GM19351 (cell line): ENCODE measurements around the gene LAMC3.
"Not testable (repeated sequence)": the region's sequence is repeated elsewhere in the genome, so short reads cannot be mapped to it uniquely, and the experiment has no call there.

Experiments used
- ATAC-seq: cut with Tn5 transposase; IDR thresholded peaks from one replicate; pipeline ENCODE4 v1.9.1; 2021; ENCODE audit warnings: mild to moderate bottlenecking, moderate library complexity; ENCODE audit not compliant: unreplicated experiment

LAMC3 gene

DNA sequence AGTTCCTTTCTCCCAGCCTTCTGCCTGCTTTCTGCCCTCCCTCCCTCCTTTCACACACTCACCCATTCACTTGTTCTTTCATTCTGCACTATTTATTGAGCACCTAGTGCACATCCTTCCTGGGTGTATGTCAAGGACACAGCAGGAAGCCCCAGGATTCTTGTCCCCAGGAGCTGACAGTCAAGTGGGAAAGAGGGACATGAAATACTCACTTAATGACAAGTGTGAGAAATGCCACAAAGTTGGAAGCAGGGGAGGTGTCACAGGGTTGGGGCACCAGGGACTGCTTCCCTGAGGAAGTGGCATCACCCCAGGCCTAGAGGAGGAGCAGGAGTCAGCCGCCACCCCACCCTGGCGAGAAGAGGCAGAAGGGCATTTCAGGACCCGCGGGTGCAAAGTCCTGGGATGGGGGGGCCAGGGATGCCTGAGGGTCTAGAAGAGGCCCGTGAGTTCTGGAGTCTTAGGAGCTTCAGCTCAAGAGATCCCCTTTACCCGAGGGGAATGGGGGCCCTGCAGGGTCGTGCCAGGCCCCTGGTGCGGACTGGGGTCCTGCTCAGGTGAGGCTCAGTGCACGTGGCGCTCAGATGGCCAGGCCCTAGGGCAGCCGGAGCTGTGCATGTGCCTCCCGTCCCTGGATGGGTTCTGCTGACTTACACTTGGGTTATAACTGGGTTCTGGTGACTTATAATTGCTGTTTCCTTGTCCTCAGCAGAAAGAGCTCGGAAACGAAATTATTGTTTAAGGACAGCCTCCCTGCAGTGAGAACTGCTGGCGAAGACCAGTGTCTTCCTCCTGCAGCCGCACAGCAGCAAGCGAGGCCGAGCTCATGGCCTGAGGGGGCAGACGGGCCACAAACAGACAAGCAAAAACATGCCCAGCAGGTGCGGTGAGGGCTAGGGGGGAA lies 16.9 kb upstream of the LAMC3 start:
- no peak for ATAC-seq

GRCh38 chr9:130992682-130993032 lies 16.3 kb upstream of the LAMC3 start:
- ATAC-seq: no peak

- ATAC-seq: no peak
Observed at GRCh38 chr9:130993303-130994030, 15.5 kb upstream of the LAMC3 start.

GRCh38 chr9:130994135-130995085 lies 14.6 kb upstream of the LAMC3 start:
- no peak for ATAC-seq

DNA sequence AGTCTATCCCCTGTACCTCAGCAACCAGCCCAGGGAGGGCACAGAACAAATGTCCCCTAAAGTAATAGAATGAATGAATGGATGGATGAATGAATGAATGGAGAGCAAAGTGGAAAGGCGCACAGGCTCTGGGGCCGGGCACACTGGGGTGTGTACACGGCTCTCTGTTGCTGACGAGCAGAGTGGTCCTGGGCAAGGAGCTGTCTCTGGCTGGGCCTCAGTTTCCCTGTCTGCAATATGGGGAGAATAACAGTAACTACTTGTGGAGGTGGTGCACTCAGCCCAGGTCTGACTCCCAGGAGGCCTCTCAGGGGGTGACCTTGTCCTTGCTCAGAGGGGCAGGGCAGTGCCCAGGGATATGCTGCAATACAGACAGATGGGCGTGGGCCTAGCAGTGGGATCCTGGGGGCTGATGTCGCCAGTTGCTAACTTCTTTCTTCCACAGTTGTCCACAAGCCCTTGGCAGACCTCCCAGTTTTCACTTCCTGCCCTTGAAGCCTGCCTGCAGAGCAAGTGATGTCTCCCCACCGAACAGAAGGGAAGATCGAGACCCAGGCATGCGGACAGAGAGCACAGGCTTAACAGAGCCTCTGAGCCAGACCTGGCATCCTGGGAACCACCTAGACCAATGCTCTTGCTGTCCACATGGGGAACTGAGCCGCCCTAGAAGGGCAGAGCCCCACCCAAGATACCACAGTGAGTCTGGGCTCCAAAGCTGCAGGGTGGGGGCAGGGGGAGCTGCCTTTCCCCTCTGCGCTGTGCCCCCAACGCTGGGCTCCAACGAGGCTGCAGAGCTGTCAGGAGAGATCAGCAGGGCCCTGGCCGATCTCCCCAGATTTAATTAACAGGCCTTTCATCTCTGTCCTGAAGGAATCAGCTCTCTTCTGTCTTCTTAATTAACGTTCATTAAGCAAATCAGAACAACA lies 13.6 kb upstream of the LAMC3 start:
- ATAC-seq: no peak

GRCh38 chr9:130996205-130996604 lies 12.8 kb upstream of the LAMC3 start:
- no peak for ATAC-seq

DNA sequence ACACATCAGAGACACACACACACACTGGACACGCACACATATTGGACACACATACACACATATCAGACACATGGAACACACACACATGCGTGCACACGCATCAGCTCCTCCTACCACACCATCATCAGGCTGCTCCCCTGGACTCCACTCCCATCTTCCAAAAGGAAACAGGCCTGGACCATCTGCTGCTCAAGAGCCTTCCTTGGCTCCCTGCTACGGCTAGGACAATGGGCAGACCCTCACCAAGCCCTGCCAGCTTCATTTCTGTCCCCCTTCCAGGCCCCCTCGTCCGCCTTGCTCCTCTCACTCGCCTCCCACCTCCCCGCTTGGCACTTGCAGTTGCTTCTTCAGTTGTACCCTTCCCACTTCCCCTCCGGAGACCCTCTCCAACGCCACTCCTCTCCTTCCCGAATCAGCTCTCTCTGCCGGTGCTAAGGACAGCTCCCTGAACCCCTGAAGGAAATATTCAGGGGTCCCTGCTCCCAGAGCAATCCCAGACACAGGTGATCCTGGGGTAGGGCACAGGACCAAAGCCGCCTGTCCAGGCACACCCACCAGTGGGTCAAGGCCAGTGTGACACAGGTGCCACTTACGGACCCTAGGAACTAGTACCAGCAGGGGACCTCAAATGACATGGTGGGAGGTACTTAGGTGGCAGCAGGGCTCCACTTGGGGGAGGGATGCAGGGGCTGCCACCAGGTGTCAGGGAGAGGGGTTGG lies 12.1 kb upstream of the LAMC3 start:
- ATAC-seq: no peak

GRCh38 chr9:130997395-130997684 lies 11.6 kb upstream of the LAMC3 start:
- ATAC-seq: no peak

DNA sequence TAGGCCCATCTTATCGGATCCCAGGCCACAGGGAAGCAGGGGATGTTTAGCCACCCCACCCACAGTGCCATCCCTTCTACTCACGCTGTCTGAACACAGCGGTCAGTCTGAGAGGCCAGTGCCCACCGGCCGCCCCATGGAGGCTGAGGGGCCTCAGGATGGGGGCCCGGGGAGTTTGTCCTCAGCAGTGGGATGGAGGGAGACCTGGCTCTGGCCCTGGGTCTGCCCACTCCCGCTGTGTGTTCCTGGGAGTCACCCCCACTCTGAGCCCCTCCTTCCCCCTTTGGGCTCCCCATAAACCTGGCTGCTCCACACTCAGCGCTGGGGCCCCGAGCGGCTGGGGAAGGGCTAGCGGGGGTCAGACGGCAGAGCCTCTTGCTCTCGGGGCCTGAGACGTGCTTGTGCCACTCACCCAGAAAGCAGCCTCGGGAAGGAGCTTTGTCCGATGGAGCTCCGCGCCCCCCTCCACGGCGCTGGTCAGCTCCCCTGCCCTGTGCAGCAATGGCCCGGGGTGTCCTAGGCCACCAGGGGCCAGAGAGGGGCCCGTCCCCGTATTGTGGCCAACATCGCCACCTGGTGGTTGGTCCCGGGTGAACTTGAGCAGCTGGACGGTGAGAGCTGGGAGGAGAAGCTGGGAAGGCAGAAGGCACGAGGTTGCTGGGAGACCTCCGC lies 10.9 kb upstream of the LAMC3 start:
- ATAC-seq: no peak

DNA sequence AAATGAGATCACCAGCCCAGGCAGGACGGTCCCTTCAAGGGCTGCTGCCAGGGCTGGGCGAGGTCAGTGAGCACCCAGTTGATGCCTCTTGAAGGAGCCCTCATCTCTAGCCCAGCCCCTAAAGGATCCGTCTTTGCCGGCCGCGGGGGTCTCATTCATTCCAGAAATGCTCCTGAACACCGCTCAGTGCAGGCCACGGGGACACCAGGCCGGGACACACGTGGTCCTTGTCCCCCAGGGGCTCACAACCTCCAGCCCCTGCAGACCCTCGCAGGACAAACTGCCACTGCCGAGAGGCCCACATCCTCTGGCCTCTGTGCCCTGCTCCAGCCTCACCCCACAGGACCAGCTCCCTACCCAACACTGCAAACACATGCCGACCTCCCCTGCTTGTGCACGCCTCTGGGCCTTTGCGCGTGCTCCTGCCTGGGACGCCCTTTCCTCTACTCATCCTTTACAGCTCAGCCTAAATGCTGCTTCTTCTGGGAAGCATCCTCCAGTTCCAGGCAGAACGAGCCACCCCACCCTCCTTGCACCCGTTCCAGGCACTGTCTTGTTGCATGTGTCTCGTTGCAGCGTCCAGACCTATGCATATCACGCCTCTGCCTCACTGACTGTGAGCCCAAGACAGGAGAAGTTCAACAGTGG lies 10.3 kb upstream of the LAMC3 start:
- no peak for ATAC-seq

DNA sequence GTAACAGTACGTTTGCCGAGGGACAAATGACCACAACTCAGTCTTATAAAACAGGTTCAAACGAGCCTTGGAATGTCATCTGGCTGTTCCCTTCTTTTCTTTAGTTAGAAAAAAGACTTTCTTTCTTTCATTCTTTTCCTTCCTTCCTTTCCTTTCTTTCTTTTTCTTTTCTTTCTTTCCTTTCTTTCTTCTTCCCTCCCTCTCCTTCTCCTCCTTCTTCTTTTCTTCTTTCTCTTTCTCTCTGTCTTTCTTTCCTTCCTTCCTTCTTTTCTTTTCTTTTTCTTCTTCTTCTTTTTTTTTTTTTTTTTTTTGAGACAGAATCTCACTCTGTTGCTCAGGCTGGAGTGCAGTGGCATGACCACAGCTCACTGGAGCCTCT lies 9.7 kb upstream of the LAMC3 start:
- no peak for ATAC-seq

- ATAC-seq: not testable (repeated sequence)
Observed at GRCh38 chr9:131000526-131000925, 8.4 kb upstream of the LAMC3 start.

- no peak for ATAC-seq
Observed at GRCh38 chr9:131001021-131001420, 8.0 kb upstream of the LAMC3 start.

DNA sequence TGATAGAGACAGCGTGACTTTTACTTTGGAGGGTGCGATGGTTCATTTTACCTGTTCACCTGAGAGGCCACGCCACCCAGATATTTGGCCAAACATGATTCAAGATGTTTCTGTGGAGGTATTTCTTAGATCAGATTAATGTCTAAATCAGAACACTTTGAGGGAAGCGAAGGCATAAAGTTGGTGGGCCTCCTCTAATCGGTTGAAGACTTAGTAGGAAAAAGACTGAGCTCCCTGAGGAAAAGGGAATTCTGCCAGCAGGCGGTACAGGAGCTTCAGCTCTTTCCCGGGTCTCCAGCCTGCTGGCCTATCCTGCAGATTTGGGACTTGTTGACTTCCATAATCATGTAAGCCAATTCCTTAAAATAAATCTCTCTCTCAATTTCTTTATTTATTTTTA lies 7.0 kb upstream of the LAMC3 start:
- ATAC-seq: no peak

GRCh38 chr9:131006601-131007000 lies 2.4 kb upstream of the LAMC3 start:
- no peak for ATAC-seq

- no peak for ATAC-seq
Observed at GRCh38 chr9:131008086-131008485, 888 bp upstream of the LAMC3 start.

DNA sequence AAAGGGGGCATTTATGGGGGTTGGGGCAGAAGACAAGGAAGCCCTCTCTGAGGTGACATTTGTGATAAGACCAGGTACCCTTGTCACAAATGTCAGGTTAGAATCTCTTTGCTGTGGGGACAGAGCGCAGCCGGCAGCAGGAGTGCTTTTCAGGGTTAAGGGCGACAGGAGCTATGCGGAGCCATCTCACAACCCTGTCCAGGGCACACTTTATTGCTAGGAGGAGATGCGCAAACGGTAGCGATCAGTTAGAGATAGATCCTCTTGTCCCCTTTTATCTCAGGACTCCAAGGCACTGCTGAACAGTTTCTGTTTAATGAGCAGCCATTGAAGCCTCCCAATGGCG lies 438 bp upstream of the LAMC3 start:
- ATAC-seq: no peak

GRCh38 chr9:131010482-131011273 lies 1.7 kb downstream of the LAMC3 start:
- no peak for ATAC-seq
